DMS114 treated with DMSO at 0.1 percent for 48 hours (cell line): ENCODE results near the gene SST.
A peak's percentile ranks its signal among the peaks of the same experiment; 100 is the strongest.
"Not testable (repeated sequence)": the region's sequence is repeated elsewhere in the genome, so short reads cannot be mapped to it uniquely, and the experiment has no call there.

ENCODE experiments used
- DNase-seq: peaks from one replicate; lab custom pipeline; 2025; ENCODE audit not compliant: unreplicated experiment; lab: John Stamatoyannopoulos, UW

Gene SST

GRCh38 chr3:187684880-187685279 lies 14.7 kb upstream of the SST start:
- no peak for DNase-seq

DNA sequence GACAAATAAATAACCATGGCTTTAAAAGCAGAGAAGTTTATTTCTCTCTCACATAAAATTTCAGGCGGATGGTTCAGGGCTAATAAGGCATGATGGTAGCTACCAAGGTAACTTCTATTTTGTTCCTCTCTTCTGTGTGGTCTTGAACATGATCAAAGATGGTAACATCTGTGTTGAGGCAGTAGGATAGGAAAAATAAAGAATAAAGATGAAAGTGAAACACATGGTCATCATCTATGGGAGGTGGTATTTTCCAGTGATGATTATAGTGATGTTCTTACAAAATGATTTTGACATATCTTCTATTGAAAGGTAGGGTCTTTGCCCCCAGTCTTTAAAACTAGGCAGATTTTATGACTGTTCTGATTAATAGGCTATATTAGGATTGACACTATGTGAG lies 14.2 kb upstream of the SST start:
- no peak for DNase-seq

- DNase-seq: not testable (repeated sequence)
Observed at GRCh38 chr3:187681756-187682155, 11.6 kb upstream of the SST start.

GRCh38 chr3:187679638-187680396 lies 9.6 kb upstream of the SST start:
- peak; percentile 68 for DNase-seq

- DNase-seq: peak; percentile 51
Observed at GRCh38 chr3:187678726-187679268, 8.6 kb upstream of the SST start.

GRCh38 chr3:187677604-187678003 lies 7.4 kb upstream of the SST start:
- no peak for DNase-seq

DNA sequence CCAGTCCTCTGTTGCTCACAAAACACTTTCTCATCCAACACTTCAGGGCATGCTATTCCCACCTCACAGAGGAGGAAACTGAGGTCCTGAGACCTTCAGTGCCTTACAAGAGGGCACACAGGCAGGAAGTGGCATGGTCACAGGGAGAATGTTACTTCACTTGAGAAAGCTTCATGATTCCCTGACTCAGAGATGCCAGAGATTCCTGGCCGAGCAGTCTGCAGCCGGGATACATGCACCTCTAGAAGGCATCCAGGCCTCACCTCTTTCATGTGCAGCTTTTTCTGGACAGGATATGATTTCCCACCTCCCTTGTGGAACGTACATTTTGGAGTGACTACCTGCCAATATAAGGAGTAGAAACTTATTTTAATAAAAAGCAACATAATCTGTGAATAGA lies 2.8 kb upstream of the SST start:
- DNase-seq: no peak

- DNase-seq: no peak
Observed at GRCh38 chr3:187667526-187667925, 2.7 kb downstream of the SST start.

DNA sequence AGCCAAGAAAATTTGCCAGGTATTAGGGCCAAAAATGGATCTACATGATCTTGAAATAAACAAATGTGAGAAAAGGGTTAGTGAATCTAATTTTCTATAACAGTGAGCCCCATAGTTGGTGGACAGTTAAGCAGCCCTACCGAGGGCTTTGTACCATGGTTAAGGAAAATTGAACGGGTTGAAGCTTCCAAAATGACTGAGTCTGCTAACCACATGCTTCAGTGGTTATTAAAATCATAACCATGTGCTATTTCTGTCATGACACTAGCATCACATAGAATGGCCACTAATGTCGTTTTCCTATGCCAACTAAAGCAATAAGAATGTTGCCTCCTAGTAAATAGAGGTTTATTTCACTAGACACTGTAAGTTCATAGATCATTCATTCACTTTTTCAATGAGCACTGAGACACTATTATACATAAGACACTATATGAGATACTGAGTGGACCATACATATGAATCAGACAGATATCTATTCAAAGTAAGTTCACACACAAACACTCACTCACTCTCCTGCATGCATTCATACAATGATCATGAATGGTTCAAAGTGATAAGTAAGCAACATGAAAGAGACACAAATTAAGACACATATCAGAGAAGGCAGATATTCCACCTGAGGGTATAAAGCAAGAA lies 4.3 kb downstream of the SST start:
- no peak for DNase-seq

- no peak for DNase-seq
Observed at GRCh38 chr3:187665010-187665409, 5.2 kb downstream of the SST start.

DNA sequence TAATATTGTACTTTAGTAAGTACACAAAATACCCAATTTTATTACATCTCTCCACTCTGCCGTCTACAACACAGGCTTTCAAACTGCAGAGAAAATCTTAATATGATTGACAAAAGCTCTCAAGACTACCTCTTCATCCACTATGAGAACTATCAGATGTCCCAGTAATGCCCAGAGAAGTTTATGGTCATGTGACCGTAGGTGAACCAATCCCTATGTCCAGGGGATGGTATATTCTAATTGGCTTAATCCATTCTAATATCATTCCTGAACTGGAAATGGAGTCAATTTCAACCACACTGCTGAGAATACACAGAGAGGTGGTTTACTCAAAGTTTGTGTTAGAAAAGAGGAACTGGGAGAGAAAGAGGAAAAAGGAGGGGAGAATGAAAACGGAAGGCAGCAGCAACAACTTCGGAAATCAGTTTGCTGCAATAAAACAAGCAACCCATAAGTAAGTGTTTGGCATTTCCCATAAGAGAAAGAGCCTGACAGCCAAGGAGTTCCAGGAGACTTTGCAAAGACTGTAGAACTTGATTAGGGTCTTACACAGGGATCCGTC lies 7.3 kb downstream of the SST start:
- DNase-seq: no peak

DNA sequence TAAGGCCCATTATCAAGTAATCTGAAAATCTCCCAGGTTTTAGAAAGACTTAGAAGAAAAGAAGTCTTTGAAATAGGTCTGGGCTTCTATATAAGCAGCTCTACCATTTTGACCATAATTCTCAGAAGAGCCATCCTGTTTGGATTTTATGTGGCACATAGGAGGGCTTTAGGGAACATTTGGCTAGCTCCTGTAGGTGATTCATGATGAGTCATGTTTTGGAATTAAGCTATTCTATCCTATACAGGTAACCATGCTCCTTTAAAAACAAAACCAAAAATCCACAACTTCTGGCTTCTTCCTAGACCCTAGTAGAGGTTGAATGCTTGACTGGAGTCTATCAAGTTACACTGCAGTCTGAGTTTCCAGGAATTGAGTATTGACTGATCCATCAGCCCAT lies 8.9 kb downstream of the SST start:
- no peak for DNase-seq

- no peak for DNase-seq
Observed at GRCh38 chr3:187651282-187651681, 18.9 kb downstream of the SST start.

- DNase-seq: no peak
Observed at GRCh38 chr3:187648177-187648576, 22.0 kb downstream of the SST start.

DNA sequence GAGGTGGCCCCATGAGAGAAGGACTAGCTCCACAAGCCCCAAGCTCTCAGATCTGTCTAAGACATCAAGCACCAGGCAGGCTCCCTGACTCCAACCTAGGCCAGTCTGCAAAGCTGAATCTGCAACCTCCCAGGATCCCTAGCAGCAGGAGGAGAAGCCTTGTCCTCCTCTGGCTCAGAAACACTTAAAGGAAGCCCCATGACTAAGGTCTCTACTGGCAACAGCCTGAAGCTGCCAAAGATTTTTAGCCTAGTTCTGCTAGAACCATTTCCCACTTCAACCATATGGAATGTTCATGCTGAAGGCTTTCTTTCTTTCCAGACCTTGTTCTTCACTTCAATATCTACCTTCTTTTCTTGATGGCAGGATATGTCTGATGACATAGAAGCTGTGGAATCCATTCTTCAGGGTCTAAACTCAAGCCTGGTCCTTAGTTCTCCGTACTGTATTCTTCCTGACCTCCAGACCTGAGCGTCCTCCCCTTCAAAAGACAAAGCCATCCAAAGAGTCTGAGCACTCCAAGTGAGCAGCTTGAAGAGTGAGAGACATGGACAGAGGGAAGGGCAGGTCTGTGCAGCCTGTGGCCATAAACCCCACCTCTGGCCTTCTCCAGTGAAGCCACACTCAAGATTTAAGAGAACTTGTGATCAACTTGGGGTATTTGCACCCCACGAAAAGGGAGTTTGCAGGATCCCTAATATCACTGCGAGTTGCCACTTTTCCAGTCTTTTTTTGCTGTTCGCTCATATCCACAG lies 23.1 kb downstream of the SST start:
- no peak for DNase-seq

DNA sequence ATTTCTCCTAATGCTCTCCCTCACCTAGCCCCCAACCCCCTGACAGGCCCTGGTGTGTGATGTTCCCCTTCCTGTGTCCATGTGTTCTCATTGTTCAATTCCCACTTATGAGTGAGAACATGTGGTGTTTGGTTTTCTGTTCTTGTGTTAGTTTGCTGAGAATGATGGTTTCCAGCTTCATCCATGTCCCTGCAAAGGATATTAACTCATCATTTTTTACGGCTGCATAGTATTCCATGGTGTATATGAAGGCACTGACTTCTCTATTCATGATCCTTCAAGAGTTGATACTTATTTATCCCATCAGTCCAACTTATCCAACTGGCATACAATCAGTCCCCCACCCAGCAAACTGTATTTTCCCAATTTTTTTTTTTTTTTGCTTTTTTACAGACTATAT lies 24.8 kb downstream of the SST start:
- DNase-seq: not testable (repeated sequence)

DNA sequence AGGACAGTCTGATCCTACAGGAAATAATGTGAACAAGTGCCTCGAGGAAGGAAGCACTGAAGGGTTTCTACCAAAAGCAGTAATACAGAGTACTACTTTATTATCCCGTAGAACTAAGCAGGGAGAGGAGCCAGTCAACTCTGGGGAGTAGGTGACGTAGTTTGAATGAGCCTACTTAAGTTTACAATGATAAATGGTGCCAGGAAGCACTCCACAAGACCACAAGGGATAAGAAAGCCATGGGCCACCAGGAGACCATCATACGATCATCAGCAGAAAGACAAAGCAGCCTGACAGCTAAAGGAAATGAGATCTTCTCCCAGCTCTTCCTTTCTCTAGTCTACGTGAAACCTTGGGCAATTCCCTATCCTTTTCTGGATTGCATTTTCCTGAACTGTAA lies 27.3 kb downstream of the SST start:
- DNase-seq: no peak

- DNase-seq: no peak
Observed at GRCh38 chr3:187641320-187642016, 28.7 kb downstream of the SST start.

- no peak for DNase-seq
Observed at GRCh38 chr3:187640569-187641059, 29.6 kb downstream of the SST start.

GRCh38 chr3:187639927-187640568 lies 30.1 kb downstream of the SST start:
- DNase-seq: no peak
